Measurements from ENCODE around the gene ZNF367.

DNA sequence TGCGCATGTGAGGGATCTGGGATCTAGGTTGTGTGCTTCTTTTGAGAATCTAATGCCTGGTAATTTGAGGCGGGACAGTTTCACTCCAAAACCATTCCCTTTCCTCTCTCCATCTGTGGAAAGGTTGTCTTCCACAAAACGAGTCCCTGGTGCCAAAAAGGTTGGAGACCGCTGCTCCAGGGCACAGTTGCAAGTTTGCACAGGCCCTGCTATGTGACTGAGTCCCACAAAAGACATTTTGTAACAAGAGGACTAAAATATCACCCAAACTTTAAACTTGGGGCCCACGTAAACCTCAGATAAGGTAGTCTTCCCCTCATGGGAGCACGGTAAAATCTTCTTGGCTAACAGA lies 5.8 kb upstream of the ZNF367 start:
- TF ChIP-seq POLR2AphosphoS5 (IDR thresholded peaks at IDR 0.05; ENCODE audit: low read depth) (no peak), REST (IDR thresholded peaks at IDR 0.05; ENCODE audit: insufficient replicate concordance, low read depth) (no peak), GABPA (IDR thresholded peaks at IDR 0.05; ENCODE audit: low read depth) (no peak), SPI1 (IDR thresholded peaks at IDR 0.05; ENCODE audit: borderline replicate concordance, low read depth) (no peak)
- TF ChIP-seq, protein P1, sequence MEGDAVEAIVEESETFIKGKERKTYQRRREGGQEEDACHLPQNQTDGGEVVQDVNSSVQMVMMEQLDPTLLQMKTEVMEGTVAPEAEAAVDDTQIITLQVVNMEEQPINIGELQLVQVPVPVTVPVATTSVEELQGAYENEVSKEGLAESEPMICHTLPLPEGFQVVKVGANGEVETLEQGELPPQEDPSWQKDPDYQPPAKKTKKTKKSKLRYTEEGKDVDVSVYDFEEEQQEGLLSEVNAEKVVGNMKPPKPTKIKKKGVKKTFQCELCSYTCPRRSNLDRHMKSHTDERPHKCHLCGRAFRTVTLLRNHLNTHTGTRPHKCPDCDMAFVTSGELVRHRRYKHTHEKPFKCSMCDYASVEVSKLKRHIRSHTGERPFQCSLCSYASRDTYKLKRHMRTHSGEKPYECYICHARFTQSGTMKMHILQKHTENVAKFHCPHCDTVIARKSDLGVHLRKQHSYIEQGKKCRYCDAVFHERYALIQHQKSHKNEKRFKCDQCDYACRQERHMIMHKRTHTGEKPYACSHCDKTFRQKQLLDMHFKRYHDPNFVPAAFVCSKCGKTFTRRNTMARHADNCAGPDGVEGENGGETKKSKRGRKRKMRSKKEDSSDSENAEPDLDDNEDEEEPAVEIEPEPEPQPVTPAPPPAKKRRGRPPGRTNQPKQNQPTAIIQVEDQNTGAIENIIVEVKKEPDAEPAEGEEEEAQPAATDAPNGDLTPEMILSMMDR (IDR thresholded peaks at IDR 0.05; ENCODE audit: insufficient read depth, low read length), result no peak

Measured in HL-60 (cell line).